Stimulated activated CD8-positive, alpha-beta memory T cell treated with anti-CD3 and anti-CD28 coated beads, Interleukin-7, amount 100 ng/mL, for 48 hours (primary cell): Measurements from ENCODE around the gene EIF4E3.

Experiments
- DNase-seq, 2 donors: peaks; one replicate each; pipeline ENCODE4 v3.0.0-alpha.2; 2020; ENCODE audit warnings: low read depth in 1 of 2; ENCODE audit errors: extremely low read depth in 1 of 2

The EIF4E3 gene

GRCh38 chr3:71690341-71690841 is 34.8 kb downstream of the EIF4E3 start:
- no peak for DNase-seq

- DNase-seq = no peak
Measured at GRCh38 chr3:71689291-71689690, 35.9 kb downstream of the EIF4E3 start.

GRCh38 chr3:71688121-71688520 is 37.1 kb downstream of the EIF4E3 start:
- no peak for DNase-seq

- DNase-seq = no peak
Measured at GRCh38 chr3:71685686-71686085, 39.5 kb downstream of the EIF4E3 start.

- DNase-seq = no peak
Measured at GRCh38 chr3:71684757-71685386, 40.3 kb downstream of the EIF4E3 start.

GRCh38 chr3:71684046-71684756 is 41.0 kb downstream of the EIF4E3 start:
- DNase-seq = no peak

GRCh38 chr3:71681224-71681668 is 44.0 kb downstream of the EIF4E3 start:
- DNase-seq = peak in 1 of 2 donors; percentile 15

- DNase-seq = no peak
Measured at GRCh38 chr3:71680603-71681002, 44.6 kb downstream of the EIF4E3 start.

- DNase-seq = no peak
Measured at GRCh38 chr3:71676931-71677330, 48.3 kb downstream of the EIF4E3 start.

- no peak for DNase-seq
Measured at GRCh38 chr3:71673486-71673885, 51.7 kb downstream of the EIF4E3 start.

- no peak for DNase-seq
Measured at GRCh38 chr3:71672807-71673206, 52.4 kb downstream of the EIF4E3 start.

- DNase-seq = no peak
Measured at GRCh38 chr3:71672340-71672739, 52.9 kb downstream of the EIF4E3 start.

GRCh38 chr3:71671216-71671845 is 53.9 kb downstream of the EIF4E3 start:
- DNase-seq = no peak

- no peak for DNase-seq
Measured at GRCh38 chr3:71662568-71662967, 62.6 kb downstream of the EIF4E3 start.

GRCh38 chr3:71662056-71662455 is 63.1 kb downstream of the EIF4E3 start:
- DNase-seq = no peak

GRCh38 chr3:71659864-71660591 is 65.2 kb downstream of the EIF4E3 start:
- no peak for DNase-seq

GRCh38 chr3:71657831-71658530 is 67.2 kb downstream of the EIF4E3 start:
- DNase-seq = no peak

- DNase-seq = no peak
Measured at GRCh38 chr3:71655061-71655460, 70.1 kb downstream of the EIF4E3 start.

- DNase-seq = no peak
Measured at GRCh38 chr3:71653414-71653807, 71.8 kb downstream of the EIF4E3 start.

GRCh38 chr3:71652781-71653413 is 72.3 kb downstream of the EIF4E3 start:
- no peak for DNase-seq
